ENCODE measurements around the gene CEP295NL. TPM values are rescaled to one million over a fixed set of nuclear protein-coding genes. Genes with fewer than 3 reads are reported as not detected.
"Not testable (repeated sequence)": the region's sequence is repeated elsewhere in the genome, so short reads cannot be mapped to it uniquely, and the experiment has no call there.

The CEP295NL gene
- polyA plus RNA-seq, 6 donors from 2014 or later: 1.3 to 2.9 (median 1.6) TPM; not detected in 1

- Mint-ChIP-seq H3K27ac (no peak overlapping the region), H3K36me3 (no peaks in the 10 kb centered on the region), H3K27me3 (no peaks in the 10 kb centered on the region), H3K4me1 (peaks cover 17 to 26% (median 20%) of the 10 kb centered on the region in 3 donors), H3K9me3 (peaks cover 0 to 5% (median 0%) of the 10 kb centered on the region in 7 donors), H3K4me3 (peak overlapping the region in 1 of 8 donors; percentile 28)
- DNase-seq (no peak), ATAC-seq (ENCODE audit: low read depth in 2 of 2) (no peak)
Measured at GRCh38 chr17:78896834-78897663, 6.0 kb downstream of the CEP295NL start.

- no peak for DNase-seq
- Mint-ChIP-seq H3K27ac (peak overlapping the region in 1 of 6 donors; percentile 70), H3K36me3 (no peaks in the 10 kb centered on the region), H3K9me3 (peaks cover 0 to 5% (median 0%) of the 10 kb centered on the region in 7 donors), H3K4me1 (peaks cover 25 to 34% (median 28%) of the 10 kb centered on the region in 3 donors), H3K4me3 (no peak overlapping the region), H3K27me3 (no peaks in the 10 kb centered on the region)
- ATAC-seq (ENCODE audit: low read depth in 2 of 2): no peak
Measured at GRCh38 chr17:78896091-78896833, 6.7 kb downstream of the CEP295NL start.

DNA sequence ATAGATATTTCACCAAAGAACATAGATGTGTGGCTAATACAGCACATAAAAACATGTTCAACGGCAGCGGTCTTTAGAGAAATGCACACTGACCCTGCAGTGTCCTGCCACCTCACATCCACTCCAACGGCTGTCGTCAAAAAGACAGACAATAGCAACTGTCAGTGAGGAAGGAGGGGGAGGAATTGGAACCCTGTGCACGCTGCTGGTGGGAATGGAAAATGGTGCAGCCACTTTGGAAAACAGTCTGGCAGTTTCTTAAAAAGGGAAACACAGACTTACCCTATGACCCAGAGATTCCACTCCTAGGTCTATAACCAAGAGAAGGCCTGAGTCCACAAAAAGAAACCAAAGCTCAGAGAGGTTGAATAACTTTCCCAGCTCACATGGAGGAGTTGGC is 7.7 kb downstream of the CEP295NL start:
- Mint-ChIP-seq H3K27ac (peak overlapping the region in 1 of 6 donors; percentile 65), H3K27me3 (no peaks in the 10 kb centered on the region), H3K4me1 (peaks cover 33 to 43% (median 37%) of the 10 kb centered on the region in 3 donors), H3K4me3 (no peak overlapping the region), H3K36me3 (no peaks in the 10 kb centered on the region), H3K9me3 (peaks cover 0 to 5% (median 0%) of the 10 kb centered on the region in 7 donors)
- DNase-seq (no peak), ATAC-seq (ENCODE audit: low read depth in 2 of 2) (no peak)

GRCh38 chr17:78893684-78894083 is 9.3 kb downstream of the CEP295NL start:
- no peaks in the 10 kb centered on the region for H3K27me3 Mint-ChIP-seq
- peaks cover 47 to 58% (median 53%) of the 10 kb centered on the region in 3 donors for H3K4me1 Mint-ChIP-seq
- H3K36me3 Mint-ChIP-seq: no peaks in the 10 kb centered on the region
- H3K9me3 Mint-ChIP-seq: peaks cover 0 to 5% (median 0%) of the 10 kb centered on the region in 7 donors
- no peak overlapping the region for H3K4me3 Mint-ChIP-seq
- no peak for ATAC-seq (ENCODE audit: low read depth in 2 of 2)
- no peak for DNase-seq
- H3K27ac Mint-ChIP-seq: no peak overlapping the region

- H3K4me1 Mint-ChIP-seq: peaks cover 49 to 62% (median 59%) of the 10 kb centered on the region in 3 donors
- H3K9me3 Mint-ChIP-seq: peaks cover 0 to 5% (median 0%) of the 10 kb centered on the region in 7 donors
- H3K4me3 Mint-ChIP-seq: peak overlapping the region in 3 of 8 donors; percentile 5 to 39 (median 25)
- no peak for ATAC-seq (ENCODE audit: low read depth in 2 of 2)
- H3K27me3 Mint-ChIP-seq: no peaks in the 10 kb centered on the region
- peak overlapping the region in 4 of 6 donors; percentile 16 to 99 (median 87) for H3K27ac Mint-ChIP-seq
- no peak for DNase-seq
- H3K36me3 Mint-ChIP-seq: no peaks in the 10 kb centered on the region
Measured at GRCh38 chr17:78892936-78893379, 10.0 kb downstream of the CEP295NL start.

- H3K27ac Mint-ChIP-seq: peak overlapping the region in 5 of 6 donors; percentile 25 to 99 (median 76)
- DNase-seq (no peak), ATAC-seq (ENCODE audit: low read depth in 2 of 2) (no peak)
- no peaks in the 10 kb centered on the region for H3K36me3 Mint-ChIP-seq
- peaks cover 0 to 5% (median 0%) of the 10 kb centered on the region in 7 donors for H3K9me3 Mint-ChIP-seq
- H3K27me3 Mint-ChIP-seq: no peaks in the 10 kb centered on the region
- H3K4me3 Mint-ChIP-seq: peak overlapping the region in 4 of 8 donors; percentile 25 to 83 (median 34)
- H3K4me1 Mint-ChIP-seq: peaks cover 49 to 62% (median 62%) of the 10 kb centered on the region in 3 donors
Measured at GRCh38 chr17:78892520-78892919, 10.5 kb downstream of the CEP295NL start.

GRCh38 chr17:78892062-78892456 is 10.9 kb downstream of the CEP295NL start:
- Mint-ChIP-seq H3K9me3 (peaks cover 0 to 5% (median 0%) of the 10 kb centered on the region in 7 donors), H3K36me3 (no peaks in the 10 kb centered on the region), H3K4me3 (peak overlapping the region in 5 of 8 donors; percentile 47 to 94 (median 83)), H3K4me1 (peaks cover 49 to 63% (median 62%) of the 10 kb centered on the region in 3 donors), H3K27ac (peak overlapping the region; percentile 48 to 99 (median 97)), H3K27me3 (no peaks in the 10 kb centered on the region)
- ATAC-seq (ENCODE audit: low read depth in 2 of 2): no peak
- DNase-seq: no peak

GRCh38 chr17:78891406-78892061 is 11.5 kb downstream of the CEP295NL start:
- no peaks in the 10 kb centered on the region for H3K27me3 Mint-ChIP-seq
- peaks cover 0 to 5% (median 0%) of the 10 kb centered on the region in 7 donors for H3K9me3 Mint-ChIP-seq
- H3K27ac Mint-ChIP-seq: peak overlapping the region; percentile 64 to 99 (median 98)
- DNase-seq (no peak), ATAC-seq (ENCODE audit: low read depth in 2 of 2) (no peak)
- peaks cover 49 to 68% (median 62%) of the 10 kb centered on the region in 3 donors for H3K4me1 Mint-ChIP-seq
- no peaks in the 10 kb centered on the region for H3K36me3 Mint-ChIP-seq
- peak overlapping the region; percentile 59 to 95 (median 80) for H3K4me3 Mint-ChIP-seq

DNA sequence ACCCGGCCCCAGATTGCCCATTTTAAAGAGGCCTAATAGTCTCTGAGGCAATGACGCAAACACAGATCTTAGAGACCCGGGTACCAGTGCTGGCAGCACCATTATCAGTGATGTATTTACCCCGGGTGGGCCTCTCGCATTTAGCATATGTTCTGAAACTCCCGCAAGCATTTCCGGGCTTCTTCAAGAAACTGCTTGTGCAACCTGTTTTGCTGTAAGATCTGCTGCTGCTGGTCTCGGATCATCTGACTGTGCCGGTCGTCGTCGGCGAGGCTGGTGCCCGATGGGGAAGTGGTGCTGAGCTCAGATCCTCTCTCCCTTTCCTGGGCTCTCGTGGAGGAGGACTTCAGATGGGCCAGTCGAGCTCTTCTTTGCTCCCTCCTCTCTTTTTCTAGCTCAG is 12.5 kb downstream of the CEP295NL start:
- peak overlapping the region; percentile 64 to 95 (median 80) for H3K4me3 Mint-ChIP-seq
- DNase-seq (peak; percentile 79), ATAC-seq (ENCODE audit: low read depth in 2 of 2) (peak; percentile 54 to 65)
- H3K4me1 Mint-ChIP-seq: peaks cover 49 to 68% (median 62%) of the 10 kb centered on the region in 3 donors
- no peaks in the 10 kb centered on the region for H3K27me3 Mint-ChIP-seq
- no peaks in the 10 kb centered on the region for H3K36me3 Mint-ChIP-seq
- peak overlapping the region; percentile 98 to 99 (median 98) for H3K27ac Mint-ChIP-seq
- peaks cover 0 to 5% (median 0%) of the 10 kb centered on the region in 7 donors for H3K9me3 Mint-ChIP-seq

DNA sequence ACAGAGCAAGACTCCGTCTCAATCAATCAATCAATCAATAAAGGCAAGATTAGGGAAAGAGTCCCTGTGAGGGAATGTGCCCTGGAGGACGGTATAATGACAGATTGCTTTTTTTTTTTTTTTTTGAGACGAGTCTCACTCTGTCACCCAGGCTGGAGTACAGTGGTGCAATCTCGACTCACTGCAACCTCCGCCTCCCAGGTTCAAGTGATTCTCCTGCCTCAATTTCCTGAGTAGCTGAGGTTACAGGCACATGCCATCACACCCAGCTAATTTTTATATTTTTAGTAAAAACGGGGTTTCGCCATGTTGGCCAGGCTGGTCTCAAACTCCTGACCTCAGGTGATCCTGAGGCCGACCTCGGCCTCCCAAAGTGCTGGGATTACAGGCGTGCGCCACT is 12.9 kb downstream of the CEP295NL start:
- peak overlapping the region; percentile 82 to 95 (median 92) for H3K4me3 Mint-ChIP-seq
- H3K9me3 Mint-ChIP-seq, H3K36me3 Mint-ChIP-seq, H3K27me3 Mint-ChIP-seq, DNase-seq: not testable (repeated sequence)
- ATAC-seq (ENCODE audit: low read depth in 2 of 2): peak in 1 of 2 donors; percentile 0
- peaks cover 49 to 68% (median 62%) of the 10 kb centered on the region in 3 donors for H3K4me1 Mint-ChIP-seq
- peak overlapping the region; percentile 98 to 99 (median 98) for H3K27ac Mint-ChIP-seq

- Mint-ChIP-seq H3K27ac (peak overlapping the region; percentile 98 to 99 (median 98)), H3K27me3 (no peaks in the 10 kb centered on the region), H3K36me3 (no peaks in the 10 kb centered on the region), H3K4me3 (peak overlapping the region; percentile 82 to 95 (median 92)), H3K9me3 (peaks cover 0 to 5% (median 0%) of the 10 kb centered on the region in 7 donors), H3K4me1 (peaks cover 49 to 68% (median 60%) of the 10 kb centered on the region in 3 donors)
- ATAC-seq (ENCODE audit: low read depth in 2 of 2) (peak; percentile 80 to 82), DNase-seq (peak; percentile 76)
Measured at GRCh38 chr17:78889531-78889930, 13.5 kb downstream of the CEP295NL start.

DNA sequence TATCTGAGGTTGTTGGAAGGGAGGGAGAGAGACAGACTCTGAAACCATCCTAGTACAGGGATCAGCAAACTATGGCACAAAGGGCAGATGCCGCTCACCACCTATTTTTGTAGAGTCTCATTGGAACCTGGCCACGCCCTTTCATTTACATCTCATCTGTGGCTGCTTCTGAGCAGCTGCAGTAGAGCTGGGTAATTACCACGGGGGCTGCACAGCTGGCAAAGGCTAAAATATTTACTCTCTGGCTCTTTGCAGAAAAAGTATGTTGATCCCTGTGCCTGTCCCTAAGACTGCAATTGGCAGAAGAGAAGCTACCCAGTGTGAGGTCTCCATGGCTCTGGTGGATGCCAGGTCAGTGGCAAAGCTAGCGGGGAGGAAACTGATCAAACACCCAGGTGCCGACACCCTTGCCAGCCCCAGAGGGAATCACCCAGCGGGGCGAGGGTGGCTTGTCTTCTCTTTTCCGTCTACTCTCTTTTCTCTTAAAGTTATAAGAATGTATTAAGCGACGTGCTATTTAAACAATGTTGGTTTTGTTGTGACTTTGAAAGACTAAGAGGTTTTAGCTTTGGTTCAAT is 14.0 kb downstream of the CEP295NL start:
- Mint-ChIP-seq H3K4me1 (peaks cover 49 to 68% (median 55%) of the 10 kb centered on the region in 3 donors), H3K27ac (peak overlapping the region; percentile 98 to 99 (median 98)), H3K9me3 (peaks cover 0 to 5% (median 0%) of the 10 kb centered on the region in 7 donors), H3K4me3 (peak overlapping the region; percentile 82 to 95 (median 92)), H3K36me3 (no peaks in the 10 kb centered on the region), H3K27me3 (no peaks in the 10 kb centered on the region)
- ATAC-seq (ENCODE audit: low read depth in 2 of 2) (peak; percentile 56 to 62), DNase-seq (peak; percentile 51)
